IMR-90 (cell line): Measurements from ENCODE around the gene USP4. TPM values are rescaled to one million over a fixed set of nuclear protein-coding genes. Genes with fewer than 3 reads are reported as not detected.
A peak's percentile ranks its signal among the peaks of the same experiment; 100 is the strongest.

Experiments used
- ATAC-seq: fragments of 200-7000 bp; cut with Tn5 transposase; 2 replicates; pipeline ENCODE4 v1.9.1; 2020; ENCODE audit warnings: low read depth, mild to moderate bottlenecking, moderate library complexity
- BruUV-seq: library from RNA; stranded (reverse); fragments of 400-500 nt; replicated peaks from 2 replicates; lab custom pipeline; 2021; lab: Mats Ljungman, UMichigan
- CTCF ChIA-PET: fragments of 300-600 bp; formaldehyde crosslinking; extraction: SDS; loops from one replicate; lab custom pipeline; 2021; ENCODE audit warnings: antibody characterized with exemption; lab: Yijun Ruan, JAX
- POLR2A ChIA-PET: fragments of 300-600 bp; sonication (Branson Sonifier 250); formaldehyde crosslinking; loops from one replicate; lab custom pipeline; 2022; ENCODE audit warnings: antibody characterized with exemption; ENCODE audit not compliant: unreplicated experiment; lab: Charles Lee
- DNase-seq: peaks from one replicate; pipeline ENCODE4 v3.0.0; 2013
- H2AFZ ChIP-seq: replicated peaks from 2 replicates; pipeline ENCODE3; 2013; ENCODE audit warnings: low read length, mild to moderate bottlenecking; ENCODE audit not compliant: poor library complexity
- H2AK5ac ChIP-seq: 2 replicates; pipeline ENCODE4 v1.6.1; 2013; ENCODE audit warnings: low read depth, low read length, inconsistent platforms
- H2AK9ac ChIP-seq: replicated peaks from 2 replicates; pipeline ENCODE3; 2013; ENCODE audit warnings: mild to moderate bottlenecking, low read depth, low read length, moderate library complexity; ENCODE audit not compliant: poor library complexity
- H2BK120ac ChIP-seq: 2 replicates; pipeline ENCODE4 v1.6.1; 2013; ENCODE audit warnings: low read depth, low read length, inconsistent platforms
- H2BK15ac ChIP-seq: 3 replicates; pipeline ENCODE4 v1.6.1; 2013; ENCODE audit warnings: low read depth, low read length, inconsistent platforms
- H2BK20ac ChIP-seq: 2 replicates; pipeline ENCODE4 v1.6.1; 2013; ENCODE audit warnings: low read depth, mild to moderate bottlenecking, inconsistent platforms, low read length, moderate library complexity
- H2BK5ac ChIP-seq: 2 replicates; pipeline ENCODE4 v1.6.1; 2013; ENCODE audit warnings: mild to moderate bottlenecking, low read depth, low read length, inconsistent platforms; ENCODE audit not compliant: poor library complexity, severe bottlenecking
- H3K14ac ChIP-seq: replicated peaks from 2 replicates; pipeline ENCODE4 v1.6.1; 2013; ENCODE audit warnings: low read depth, low read length, inconsistent platforms
- H3K18ac ChIP-seq: 2 replicates; pipeline ENCODE4 v1.6.1; 2013; ENCODE audit warnings: low read depth, low read length, control low read depth
- H3K23ac ChIP-seq: 2 replicates; pipeline ENCODE4 v1.6.1; 2013; ENCODE audit warnings: low read depth, low read length, inconsistent platforms
- H3K27ac ChIP-seq: 2 replicates; pipeline ENCODE4 v1.5.1; 2013; ENCODE audit warnings: mild to moderate bottlenecking, control low read depth, low read length; ENCODE audit not compliant: insufficient read depth
- H3K27me3 ChIP-seq: 2 replicates; pipeline ENCODE4 v1.6.1; 2013; ENCODE audit warnings: low read length; ENCODE audit not compliant: control insufficient read depth, insufficient read depth
- H3K36me3 ChIP-seq: 2 replicates; pipeline ENCODE4 v1.6.1; 2013; ENCODE audit warnings: low read length, mixed read lengths; ENCODE audit not compliant: control insufficient read depth, insufficient read depth
- H3K4ac ChIP-seq: 2 replicates; pipeline ENCODE4 v1.6.1; 2013; ENCODE audit warnings: low read depth, low read length, inconsistent platforms
- H3K4me1 ChIP-seq: 2 replicates; pipeline ENCODE4 v1.6.1; 2013; ENCODE audit warnings: low read length, mixed read lengths; ENCODE audit not compliant: control insufficient read depth, insufficient read depth
- H3K4me2 ChIP-seq: 2 replicates; pipeline ENCODE4 v1.6.1; 2013; ENCODE audit warnings: low read depth, mild to moderate bottlenecking, control low read depth, low read length, moderate library complexity
- H3K4me3 ChIP-seq: 2 replicates; pipeline ENCODE4 v1.5.1; 2013; ENCODE audit warnings: low read depth, mild to moderate bottlenecking, control low read depth, low read length, moderate library complexity; ENCODE audit not compliant: insufficient read depth
- H3K56ac ChIP-seq: 2 replicates; pipeline ENCODE4 v1.6.1; 2013; ENCODE audit warnings: low read length, inconsistent platforms; ENCODE audit not compliant: insufficient read depth; ENCODE audit errors: extremely low read depth
- H3K79me1 ChIP-seq, 2 experiments: 2 replicates each; pipeline ENCODE4 v1.6.1; 2013; ENCODE audit warnings: low read length in 2 of 2, inconsistent platforms in 1 of 2, low read depth in 1 of 2
- H3K9ac ChIP-seq: 2 replicates; pipeline ENCODE4 v1.6.1; 2013; ENCODE audit warnings: low read depth, low read length, control low read depth
- H3K9me1 ChIP-seq: 2 replicates; pipeline ENCODE4 v1.6.1; 2013; ENCODE audit warnings: low read length, inconsistent platforms; ENCODE audit not compliant: insufficient read depth
- H3K9me3 ChIP-seq: 2 replicates; pipeline ENCODE4 v1.6.1; 2013; ENCODE audit warnings: low read length; ENCODE audit not compliant: control insufficient read depth, insufficient read depth
- H4K20me1 ChIP-seq: 2 replicates; pipeline ENCODE4 v1.6.1; 2013; ENCODE audit warnings: low read length, inconsistent platforms; ENCODE audit not compliant: insufficient read depth
- H4K5ac ChIP-seq: 2 replicates; pipeline ENCODE4 v1.6.1; 2013; ENCODE audit warnings: mild to moderate bottlenecking, low read depth, low read length, control low read depth
- H4K8ac ChIP-seq, 2 experiments: 2 replicates each; pipeline ENCODE4 v1.6.1; 2013; ENCODE audit warnings: low read depth in 2 of 2, low read length in 2 of 2, control low read depth in 1 of 2, inconsistent platforms in 1 of 2
- H4K91ac ChIP-seq: 2 replicates; pipeline ENCODE4 v1.6.1; 2013; ENCODE audit warnings: low read depth, low read length, inconsistent platforms; ENCODE audit not compliant: insufficient read depth
- BHLHE40 ChIP-seq: fragments of 150-350 bp; IDR thresholded peaks from 2 replicates; pipeline ENCODE4 v1.6.1; 2016; ENCODE audit warnings: mild to moderate bottlenecking, low read depth, low read length
- MXI1 ChIP-seq: IDR thresholded peaks from 2 replicates; pipeline ENCODE4 v1.6.1; 2012; ENCODE audit warnings: low read depth, mild to moderate bottlenecking, low read length, moderate library complexity, borderline replicate concordance
- NFE2L2 ChIP-seq: fragments of 150-350 bp; IDR thresholded peaks from 2 replicates; pipeline ENCODE4 v1.6.1; 2016; ENCODE audit warnings: low read depth, mild to moderate bottlenecking, low read length
- POLR2A ChIP-seq: IDR thresholded peaks from 2 replicates; pipeline ENCODE4 v1.6.1; 2012; ENCODE audit warnings: mild to moderate bottlenecking, low read depth, low read length
- RAD21 ChIP-seq: IDR thresholded peaks from 2 replicates; pipeline ENCODE4 v1.6.1; 2012; ENCODE audit warnings: low read length, improper control_type of control experiment
- RFX5 ChIP-seq: IDR thresholded peaks from 2 replicates; pipeline ENCODE4 v1.8.0; 2012; ENCODE audit warnings: low read depth, mild to moderate bottlenecking, low read length, moderate library complexity
- SMC3 ChIP-seq: fragments of 150-350 bp; IDR thresholded peaks from 2 replicates; pipeline ENCODE4 v1.6.1; 2016; ENCODE audit warnings: low read depth, mild to moderate bottlenecking, antibody characterized with exemption, low read length, moderate library complexity
- WGBS, 2 experiments: methylation state at CpG; one replicate each; pipeline versions ENCODE4 v1.1.5 to v1.1.7; 2013; ENCODE audit warnings: missing lambda C conversion rate in 2 of 2; ENCODE audit not compliant: insufficient read length in 1 of 2; ENCODE audit errors: extremely low coverage in 2 of 2; 5-methylcytosine and 5-hydroxymethylcytosine counted together
- dilution Hi-C: fragments of 300-500 bp; cut with HindIII; formaldehyde crosslinking; loops from one replicate; pipeline ENCODE4 v1.14.3; 2018; ENCODE audit warnings: low sequenced_read_pairs; ENCODE audit not compliant: unreplicated experiment
- in situ Hi-C: fragments of 300-500 bp; cut with MboI; formaldehyde crosslinking; loops from 3 replicates; pipeline ENCODE4 v1.14.3; 2019; ENCODE audit warnings: low sequenced_read_pairs, inconsistent platforms, mixed read lengths
- intact Hi-C: fragments of 100-400 bp; cut with micrococcal nuclease; formaldehyde crosslinking; loops from 2 replicates; pipeline ENCODE4 v1.10.0; 2022
- polyA plus RNA-seq, 3 experiments: library from polyadenylated mRNA; depleted of rRNA; stranded (reverse); fragments of >200 nt; gene quantifications; 2 replicates each; pipeline ENCODE4 v1.2.3, GENCODE V29; 2012; ENCODE audit warnings: low replicate concordance in 1 of 3
- total RNA-seq: library from RNA; depleted of rRNA; stranded (reverse); fragments of >200 nt; gene quantifications from 2 replicates; pipeline ENCODE4 v1.2.3, GENCODE V29; 2012
- TF ChIP-seq, protein P1 (sequence below): fragments of 150-350 bp; IDR thresholded peaks from 2 replicates; pipeline ENCODE4 v1.6.1; 2016; ENCODE audit warnings: low read depth, mild to moderate bottlenecking, low read length, moderate library complexity, borderline replicate concordance

USP4 gene
- total and polyA plus RNA-seq, 2 of the 4 experiments (the other 2 are of a cell fraction): 29.9 to 42.3 TPM

DNA sequence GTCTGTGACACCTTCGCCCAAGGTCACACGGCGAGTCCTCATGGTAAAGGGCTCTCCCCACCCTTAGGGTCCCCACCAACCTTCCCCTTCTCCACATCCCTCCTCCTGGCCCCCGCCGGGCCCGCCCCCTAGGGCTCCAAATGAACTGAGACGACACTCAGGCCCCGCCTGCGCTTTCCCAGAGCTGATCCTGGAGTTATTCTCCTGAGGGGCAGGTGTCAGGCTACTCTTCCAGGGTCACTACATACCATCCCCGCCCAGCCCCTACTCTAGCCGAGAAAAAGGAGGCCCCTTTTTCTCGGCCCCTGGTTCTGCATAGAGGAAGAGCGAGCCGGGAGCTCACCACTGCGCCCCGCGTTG is 292 bp downstream of the USP4 start:
- Histone ChIP-seq H3K14ac (peak overlapping the region; percentile 95), H2AFZ (peak overlapping the region; percentile 94), H2BK20ac (no peak overlapping the region), H3K9me3 (no peaks in the 10 kb centered on the region), H3K56ac (peak overlapping the region; percentile 89), H3K79me1 (peaks cover 3 to 47% of the 10 kb centered on the region in 2 experiments; a peak in 3 of 4 replicates), H3K36me3 (peaks cover 9% of the 10 kb centered on the region), H3K4me3 (peak overlapping the region; percentile 87), H3K9me1 (peaks cover 5% of the 10 kb centered on the region), H2BK120ac (peak overlapping the region; percentile 76; the same call in 1 of the 2 replicates), H3K4ac (peak overlapping the region; percentile 88), H2AK5ac (peak overlapping the region; percentile 94), H4K20me1 (no peaks in the 10 kb centered on the region; the same call in none of the 2 replicates), H3K27ac (peak overlapping the region; percentile 93), H4K5ac (peak overlapping the region; percentile 84), H2BK15ac (no peak overlapping the region; the same call in 2 of the 3 replicates), H3K9ac (peak overlapping the region; percentile 96), H3K4me1 (peaks cover 10% of the 10 kb centered on the region; the same call in 1 of the 2 replicates), H3K27me3 (no peaks in the 10 kb centered on the region), H2AK9ac (peak overlapping the region; percentile 93), H4K8ac (peak overlapping the region; percentile 89 to 93), H4K91ac (peak overlapping the region; percentile 79), H3K4me2 (peak overlapping the region; percentile 100), H3K23ac (peak overlapping the region; percentile 96), H3K18ac (peak overlapping the region; percentile 55), H2BK5ac (peak overlapping the region; percentile 65)
- WGBS, 2 experiments: 0% methylated on average over 7 of the region's 17 CpGs; no CpG with 5 or more reads in 1 of the 2 experiments
- ATAC-seq: peak; percentile 35
- in situ Hi-C loops: no loop called here
- CTCF ChIA-PET: interaction anchor here (0.6 to 1.6 kb wide), 3 partner anchors 13 to 104 kb away, joined by 4 to 6 read pairs (median 5); no protein-coding TSS in a partner anchor
- POLR2A ChIA-PET: interaction anchor here (0.8 to 1.7 kb wide), 2 partner anchors 12 to 90 kb away, joined by 8 to 9 read pairs; partner anchors contain the start of gene NICN1
- dilution Hi-C loops: no loop called here
- no peak for TF ChIP-seq SMC3
- TF ChIP-seq MXI1: no peak
- TF ChIP-seq RFX5: no peak
- no peak for TF ChIP-seq BHLHE40
- TF ChIP-seq POLR2A: no peak
- no peak; the same call in 1 of the 2 replicates for TF ChIP-seq RAD21
- TF ChIP-seq, protein P1, sequence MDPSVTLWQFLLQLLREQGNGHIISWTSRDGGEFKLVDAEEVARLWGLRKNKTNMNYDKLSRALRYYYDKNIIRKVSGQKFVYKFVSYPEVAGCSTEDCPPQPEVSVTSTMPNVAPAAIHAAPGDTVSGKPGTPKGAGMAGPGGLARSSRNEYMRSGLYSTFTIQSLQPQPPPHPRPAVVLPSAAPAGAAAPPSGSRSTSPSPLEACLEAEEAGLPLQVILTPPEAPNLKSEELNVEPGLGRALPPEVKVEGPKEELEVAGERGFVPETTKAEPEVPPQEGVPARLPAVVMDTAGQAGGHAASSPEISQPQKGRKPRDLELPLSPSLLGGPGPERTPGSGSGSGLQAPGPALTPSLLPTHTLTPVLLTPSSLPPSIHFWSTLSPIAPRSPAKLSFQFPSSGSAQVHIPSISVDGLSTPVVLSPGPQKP: no peak
- TF ChIP-seq NFE2L2: no peak
- intact Hi-C loops: no loop called here
- no TSS peak for BruUV-seq
- no peak for DNase-seq
